K562 (cell line): ENCODE data around the gene PHF12.

Experiments used
- BRCA1 ChIP-seq, 2 experiments: fragments of 450-650 bp in 1 of 2; sonication (generic) in 1 of 2; formaldehyde crosslinking in 1 of 2; IDR thresholded peaks; 2 replicates each; pipeline versions ENCODE4 v1.5.0 to v1.6.1; 2017 to 2020; ENCODE audit warnings: mild to moderate bottlenecking in 1 of 2, missing genetic modification reagents in 1 of 2
- CCAR2 ChIP-seq: fragments of 200-400 bp; formaldehyde crosslinking; IDR thresholded peaks from 2 replicates; pipeline ENCODE4 v1.6.1; 2017; ENCODE audit warnings: mild to moderate bottlenecking, low read depth, low read length
- CTCF ChIP-seq, 3 experiments: IDR thresholded peaks in 2 of 3; conservative IDR thresholded peaks in 1 of 3; 2 replicates each; pipeline ENCODE4 v1.5.1; 2011 to 2012; ENCODE audit warnings: low read length in 3 of 3, mild to moderate bottlenecking in 3 of 3, control low read depth in 2 of 3, improper control_type of control experiment in 1 of 3, inconsistent platforms in 1 of 3, low read depth in 1 of 3, mixed read lengths in 1 of 3, moderate library complexity in 1 of 3; ENCODE audit not compliant: insufficient read depth in 2 of 3
- NFRKB ChIP-seq: fragments of 450-650 bp; IDR thresholded peaks from 2 replicates; pipeline ENCODE4 v1.6.1; 2016; ENCODE audit warnings: low read depth
- SMAD1 ChIP-seq: fragments of 150-350 bp; IDR thresholded peaks from 2 replicates; pipeline ENCODE4 v1.6.1; 2014; ENCODE audit warnings: low read length, low read depth; ENCODE audit not compliant: partially characterized antibody
- SMARCA5 ChIP-seq: fragments of 450-650 bp; IDR thresholded peaks from 2 replicates; pipeline ENCODE4 v1.6.1; 2016
- ZNF274 ChIP-seq: IDR thresholded peaks from 2 replicates; pipeline ENCODE4 v1.6.1; 2011; ENCODE audit warnings: low read depth, mild to moderate bottlenecking, low read length, moderate library complexity, borderline replicate concordance
- ZNF316 ChIP-seq: fragments of 450-650 bp; IDR thresholded peaks from 2 replicates; pipeline ENCODE4 v1.6.1; 2016
- ZNF655 ChIP-seq: fragments of 250-450 bp; sonication (Bioruptor Pico); IDR thresholded peaks from 2 replicates; pipeline ENCODE4 v1.5.0; 2021

GRCh38 chr17:28871056-28871579 lies 80.2 kb downstream of the PHF12 start:
- no peak for TF ChIP-seq NFRKB
- no peak for TF ChIP-seq SMARCA5
- TF ChIP-seq SMAD1 = no peak
- TF ChIP-seq ZNF274 = no peak
- TF ChIP-seq CCAR2 = no peak
- TF ChIP-seq BRCA1 (IDR thresholded peaks at IDR 0.05) = no peak
- no peak for TF ChIP-seq BRCA1 (CRISPR knock-in tag; IDR thresholded peaks at IDR 0.05)
- TF ChIP-seq ZNF655 (CRISPR knock-in tag) = no peak
- no peak for TF ChIP-seq CTCF (IDR thresholded peaks at IDR 0.05 in 2 of 3, conservative IDR thresholded peaks at IDR 0.05 in 1 of 3; ENCODE audit: insufficient read depth in 2 of 3, low read depth in 1 of 3, low read length in 3 of 3)
- TF ChIP-seq ZNF316 = peak; percentile 54
